Measurements from ENCODE around the gene YWHAB.

The YWHAB gene

GRCh38 chr20:44918761-44919160 is 33.3 kb downstream of the YWHAB start:
- no peak overlapping the region for H3K9ac ChIP-seq (ENCODE audit: low read depth, low read length, poor library complexity, severe bottlenecking)
- TF ChIP-seq EZH2phosphoT487 (IDR thresholded peaks at IDR 0.05; ENCODE audit: borderline replicate concordance), result no peak
- TF ChIP-seq CTCF (conservative IDR thresholded peaks at IDR 0.05; ENCODE audit: low read length), result no peak
- H3K79me2 ChIP-seq (ENCODE audit: insufficient read depth, low read length), result no peaks in the 10 kb centered on the region
- H2AFZ ChIP-seq (ENCODE audit: low read length), result no peak overlapping the region
- no peak overlapping the region for H3K4me2 ChIP-seq (ENCODE audit: low read depth, low read length, poor library complexity, severe bottlenecking)
- H3K4me3 ChIP-seq (ENCODE audit: low read length, poor library complexity, severe bottlenecking), result no peak overlapping the region
- no peaks in the 10 kb centered on the region for H3K9me3 ChIP-seq (ENCODE audit: insufficient read depth, low read depth, low read length)
- peaks cover 8% of the 10 kb centered on the region for H3K4me1 ChIP-seq (ENCODE audit: insufficient read depth, low read length, poor library complexity, severe bottlenecking)
- H3K36me3 ChIP-seq (ENCODE audit: insufficient read depth, low read length), result no peaks in the 10 kb centered on the region; the same call in 1 of the 2 replicates
- no peaks in the 10 kb centered on the region for H4K20me1 ChIP-seq (ENCODE audit: insufficient read depth, low read length, poor library complexity, severe bottlenecking)
- H3K9me2 ChIP-seq (replicated peaks; ENCODE audit: low read depth, low read length), result no peaks in the 10 kb centered on the region
- H3K27me3 ChIP-seq (ENCODE audit: insufficient read depth, low read length, poor library complexity, severe bottlenecking), result no peaks in the 10 kb centered on the region
- no peaks in the 10 kb centered on the region for H3F3A ChIP-seq (ENCODE audit: low read depth)

GRCh38 chr20:44921447-44921846 is 35.9 kb downstream of the YWHAB start:
- no peak overlapping the region for H3K4me3 ChIP-seq (ENCODE audit: low read length, poor library complexity, severe bottlenecking)
- TF ChIP-seq EZH2phosphoT487 (IDR thresholded peaks at IDR 0.05; ENCODE audit: borderline replicate concordance) (no peak), CTCF (conservative IDR thresholded peaks at IDR 0.05; ENCODE audit: low read length) (no peak)
- H3K4me1 ChIP-seq (ENCODE audit: insufficient read depth, low read length, poor library complexity, severe bottlenecking), result no peaks in the 10 kb centered on the region
- H3K9me3 ChIP-seq (ENCODE audit: insufficient read depth, low read depth, low read length), result no peaks in the 10 kb centered on the region
- no peaks in the 10 kb centered on the region for H3K79me2 ChIP-seq (ENCODE audit: insufficient read depth, low read length)
- H3K9ac ChIP-seq (ENCODE audit: low read depth, low read length, poor library complexity, severe bottlenecking), result no peak overlapping the region
- H3K36me3 ChIP-seq (ENCODE audit: insufficient read depth, low read length), result no peaks in the 10 kb centered on the region; the same call in 1 of the 2 replicates
- H3F3A ChIP-seq (ENCODE audit: low read depth), result no peaks in the 10 kb centered on the region
- no peak overlapping the region for H3K4me2 ChIP-seq (ENCODE audit: low read depth, low read length, poor library complexity, severe bottlenecking)
- H3K27me3 ChIP-seq (ENCODE audit: insufficient read depth, low read length, poor library complexity, severe bottlenecking), result no peaks in the 10 kb centered on the region
- no peaks in the 10 kb centered on the region for H3K9me2 ChIP-seq (replicated peaks; ENCODE audit: low read depth, low read length)
- H2AFZ ChIP-seq (ENCODE audit: low read length), result no peak overlapping the region
- no peaks in the 10 kb centered on the region for H4K20me1 ChIP-seq (ENCODE audit: insufficient read depth, low read length, poor library complexity, severe bottlenecking)

- H3K4me3 ChIP-seq (ENCODE audit: low read length, poor library complexity, severe bottlenecking), result no peak overlapping the region
- no peak for TF ChIP-seq EZH2phosphoT487 (IDR thresholded peaks at IDR 0.05; ENCODE audit: borderline replicate concordance)
- no peak for TF ChIP-seq CTCF (conservative IDR thresholded peaks at IDR 0.05; ENCODE audit: low read length)
- H4K20me1 ChIP-seq (ENCODE audit: insufficient read depth, low read length, poor library complexity, severe bottlenecking), result no peaks in the 10 kb centered on the region
- H3K9me2 ChIP-seq (replicated peaks; ENCODE audit: low read depth, low read length), result no peaks in the 10 kb centered on the region
- H3K79me2 ChIP-seq (ENCODE audit: insufficient read depth, low read length), result no peaks in the 10 kb centered on the region
- no peak overlapping the region for H2AFZ ChIP-seq (ENCODE audit: low read length)
- H3F3A ChIP-seq (ENCODE audit: low read depth), result no peaks in the 10 kb centered on the region
- no peaks in the 10 kb centered on the region for H3K9me3 ChIP-seq (ENCODE audit: insufficient read depth, low read depth, low read length)
- no peaks in the 10 kb centered on the region; the same call in 1 of the 2 replicates for H3K36me3 ChIP-seq (ENCODE audit: insufficient read depth, low read length)
- H3K27me3 ChIP-seq (ENCODE audit: insufficient read depth, low read length, poor library complexity, severe bottlenecking), result no peaks in the 10 kb centered on the region
- no peak overlapping the region for H3K9ac ChIP-seq (ENCODE audit: low read depth, low read length, poor library complexity, severe bottlenecking)
- no peak overlapping the region for H3K4me2 ChIP-seq (ENCODE audit: low read depth, low read length, poor library complexity, severe bottlenecking)
- H3K4me1 ChIP-seq (ENCODE audit: insufficient read depth, low read length, poor library complexity, severe bottlenecking), result no peaks in the 10 kb centered on the region
Observed at GRCh38 chr20:44924541-44924940, 39.0 kb downstream of the YWHAB start.

All from Loucy (cell line).